Neural progenitor cell (in vitro differentiated cells): ENCODE data around the gene CYBC1. TPM values are rescaled to one million over a fixed set of nuclear protein-coding genes. Genes with fewer than 3 reads are reported as not detected.

Source experiments
- DNase-seq: peaks from one replicate; pipeline ENCODE4 v3.0.0-alpha.2; 2016; ENCODE audit warnings: low spot score
- H2AFZ ChIP-seq: fragments of 200-600 bp; sonication (generic); replicated peaks from 2 replicates; pipeline ENCODE4 v1.6.1; 2016; ENCODE audit warnings: antibody characterized with exemption
- H3F3A ChIP-seq: fragments of 200-600 bp; sonication (generic); 2 replicates; pipeline ENCODE4 v1.6.1; 2016; ENCODE audit warnings: antibody characterized with exemption, low read depth
- H3K27ac ChIP-seq: fragments of 200-600 bp; sonication (generic); 2 replicates; pipeline ENCODE4 v1.5.1; 2016; ENCODE audit warnings: mild to moderate bottlenecking
- H3K27me3 ChIP-seq: fragments of 200-600 bp; sonication (generic); 2 replicates; pipeline ENCODE4 v1.6.1; 2016; ENCODE audit warnings: mild to moderate bottlenecking, moderate library complexity
- H3K36me3 ChIP-seq: fragments of 200-600 bp; sonication (generic); 2 replicates; pipeline ENCODE4 v1.5.1; 2016
- H3K4me1 ChIP-seq: fragments of 200-600 bp; sonication (generic); 2 replicates; pipeline ENCODE4 v1.6.1; 2016; ENCODE audit warnings: mixed run types
- H3K4me2 ChIP-seq: fragments of 200-600 bp; sonication (generic); 2 replicates; pipeline ENCODE4 v1.6.1; 2016
- H3K4me3 ChIP-seq: fragments of 200-600 bp; sonication (generic); 2 replicates; pipeline ENCODE4 v1.5.1; 2016
- H3K79me2 ChIP-seq: fragments of 200-600 bp; sonication (generic); 2 replicates; pipeline ENCODE4 v1.6.1; 2016; ENCODE audit warnings: low read depth
- H3K9ac ChIP-seq: fragments of 200-600 bp; sonication (generic); 2 replicates; pipeline ENCODE4 v1.6.1; 2016
- H3K9me3 ChIP-seq: fragments of 200-600 bp; sonication (generic); 2 replicates; pipeline ENCODE4 v1.5.1; 2016; ENCODE audit warnings: low read depth
- H4K20me1 ChIP-seq: fragments of 200-600 bp; sonication (generic); 2 replicates; pipeline ENCODE4 v1.6.1; 2016; ENCODE audit warnings: low read depth
- H3K27ac Mint-ChIP-seq: 3 replicates; pipeline ENCODE4 v1.8.0; 2021; ENCODE audit warnings: mixed read lengths
- H3K27me3 Mint-ChIP-seq: 2 replicates; pipeline ENCODE4 v1.8.0; 2022; ENCODE audit warnings: low read depth, mild to moderate bottlenecking, inconsistent platforms, moderate library complexity, mixed read lengths; ENCODE audit not compliant: insufficient read depth
- H3K36me3 Mint-ChIP-seq: 3 replicates; pipeline ENCODE4 v1.8.0; 2021; ENCODE audit warnings: mixed read lengths
- H3K4me1 Mint-ChIP-seq: 3 replicates; pipeline ENCODE4 v1.8.0; 2021; ENCODE audit warnings: mixed read lengths
- H3K4me3 Mint-ChIP-seq: 3 replicates; pipeline ENCODE4 v1.8.0; 2021; ENCODE audit warnings: mild to moderate bottlenecking, moderate library complexity, mixed read lengths
- H3K9me3 Mint-ChIP-seq: 3 replicates; pipeline ENCODE4 v1.8.0; 2020; ENCODE audit warnings: mixed read lengths
- CTCF ChIP-seq: fragments of 200-600 bp; sonication (generic); IDR thresholded peaks from 2 replicates; pipeline ENCODE4 v1.5.1; 2017; ENCODE audit warnings: antibody characterized with exemption, mild to moderate bottlenecking
- EZH2 ChIP-seq: fragments of 200-600 bp; sonication (generic); IDR thresholded peaks from 2 replicates; pipeline ENCODE4 v1.6.1; 2017; ENCODE audit warnings: antibody characterized with exemption, mild to moderate bottlenecking, moderate library complexity
- EZH2phosphoT487 ChIP-seq: fragments of 200-600 bp; sonication (generic); IDR thresholded peaks from 2 replicates; pipeline ENCODE4 v1.6.1; 2017; ENCODE audit warnings: antibody characterized with exemption
- small RNA-seq: library from RNA; depleted of rRNA; stranded (forward); fragments of <200 nt; gene quantifications from one replicate; pipeline ENCODE3, GENCODE V24; 2015
- total RNA-seq: library from RNA; depleted of rRNA; stranded (reverse); fragments of >200 nt; gene quantifications from 2 replicates; pipeline ENCODE4 v1.2.3, GENCODE V29; 2015; ENCODE audit warnings: low replicate concordance

CYBC1 gene
- total RNA-seq, 1 donor from 2014 or later: 75.1 TPM

GRCh38 chr17:82394278-82394677, 56.3 kb downstream of the CYBC1 start:
- H3K9ac ChIP-seq: no peak overlapping the region

DNA sequence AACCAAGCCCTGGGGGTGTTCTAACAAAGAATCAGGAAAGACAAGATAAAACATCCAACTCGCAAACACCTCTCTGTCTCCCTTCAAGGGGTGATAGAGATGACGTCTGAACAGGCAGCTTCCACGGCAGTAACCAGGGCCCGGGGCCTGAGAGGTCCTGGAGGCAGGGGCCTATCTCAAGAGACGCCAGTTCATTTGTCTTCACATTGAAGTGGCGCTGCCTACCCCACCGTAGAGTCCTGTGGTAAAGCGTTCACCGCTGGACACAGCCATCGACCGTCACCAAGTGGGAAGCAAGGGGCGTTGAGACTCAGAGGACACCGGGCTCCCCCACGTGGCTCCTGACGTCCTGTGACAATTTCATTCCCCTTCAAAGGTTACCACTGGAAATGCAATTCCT, 57.6 kb downstream of the CYBC1 start:
- no peak overlapping the region for H3K4me3 Mint-ChIP-seq
- H3K27me3 Mint-ChIP-seq: peaks cover 10% of the 10 kb centered on the region
- no peak overlapping the region for H3K4me3 ChIP-seq
- H3K9me3 ChIP-seq: no peaks in the 10 kb centered on the region
- H3K36me3 ChIP-seq: no peaks in the 10 kb centered on the region
- no peak for TF ChIP-seq CTCF
- TF ChIP-seq EZH2: no peak
- no peak for TF ChIP-seq EZH2phosphoT487
- no peaks in the 10 kb centered on the region for H3K4me1 ChIP-seq
- no peaks in the 10 kb centered on the region for H3K79me2 ChIP-seq
- no peak overlapping the region for H3K27ac ChIP-seq
- no peaks in the 10 kb centered on the region for H3K27me3 ChIP-seq
- peaks cover 10% of the 10 kb centered on the region for H3K36me3 Mint-ChIP-seq
- DNase-seq: no peak
- H2AFZ ChIP-seq: no peak overlapping the region
- H3F3A ChIP-seq: no peaks in the 10 kb centered on the region
- H3K9ac ChIP-seq: no peak overlapping the region
- no peak overlapping the region for H3K27ac Mint-ChIP-seq
- H3K4me1 Mint-ChIP-seq: no peaks in the 10 kb centered on the region
- no peak overlapping the region for H3K4me2 ChIP-seq
- H3K9me3 Mint-ChIP-seq: no peaks in the 10 kb centered on the region
- H4K20me1 ChIP-seq: no peaks in the 10 kb centered on the region

More at GRCh38 chr17:82394278-82394677, 56.3 kb downstream of the CYBC1 start:
- H3K4me3 ChIP-seq: no peak overlapping the region
- Mint-ChIP-seq H3K27ac (no peak overlapping the region), H3K4me1 (peaks cover under 1% of the 10 kb centered on the region), H3K4me3 (no peak overlapping the region), H3K27me3 (peaks cover 7% of the 10 kb centered on the region), H3K9me3 (no peaks in the 10 kb centered on the region), H3K36me3 (peaks cover 10% of the 10 kb centered on the region)
- no peaks in the 10 kb centered on the region for H3K79me2 ChIP-seq
- no peak overlapping the region for H3K4me2 ChIP-seq
- no peaks in the 10 kb centered on the region for H3K9me3 ChIP-seq
- H3K4me1 ChIP-seq: no peaks in the 10 kb centered on the region
- H3F3A ChIP-seq: no peaks in the 10 kb centered on the region
- H3K27ac ChIP-seq: no peak overlapping the region
- H3K27me3 ChIP-seq: no peaks in the 10 kb centered on the region
- no peak for TF ChIP-seq CTCF
- no peak for DNase-seq
- no peaks in the 10 kb centered on the region for H3K36me3 ChIP-seq
- H4K20me1 ChIP-seq: no peaks in the 10 kb centered on the region
- no peak overlapping the region for H2AFZ ChIP-seq

Small RNA genes within 50 kb of the gene (small RNA-seq; reads per million reads assigned to genes)
- not detected for gene RF00019

Other genes starting within 250 kb of the CYBC1 start
- gene CCDC57, start 237.9 kb downstream of the CYBC1 start, total RNA-seq: 15.0 and 29.8 TPM in 2 replicates
- 21.0 and 82.9 TPM in 2 replicates for gene SLC16A3, start 221.7 kb downstream of the CYBC1 start, total RNA-seq
- gene CSNK1D, start 177.1 kb downstream of the CYBC1 start, total RNA-seq: 41.5 and 60.7 TPM in 2 replicates
- gene CD7, start 133.1 kb downstream of the CYBC1 start, total RNA-seq: 0.62 TPM in 1 of 2 replicates, not detected in the other
- 0.12 TPM in 1 of 2 replicates, not detected in the other for gene SECTM1, start 117.0 kb downstream of the CYBC1 start, total RNA-seq
- gene TEX19, start 91.5 kb downstream of the CYBC1 start, total RNA-seq: 0.19 TPM in 1 of 2 replicates, not detected in the other
- gene UTS2R, start 79.0 kb downstream of the CYBC1 start, total RNA-seq: 0.46 TPM in 1 of 2 replicates, not detected in the other
- 22.3 and 41.8 TPM in 2 replicates for gene HEXD, start 32.4 kb downstream of the CYBC1 start, total RNA-seq
- gene OGFOD3, start 32.2 kb downstream of the CYBC1 start, total RNA-seq: 26.8 and 34.2 TPM in 2 replicates
- 154 and 166 TPM in 2 replicates for gene NARF, start 8.0 kb upstream of the CYBC1 start, total RNA-seq
- gene FOXK2, start 69.0 kb upstream of the CYBC1 start, total RNA-seq: 28.1 and 45.9 TPM in 2 replicates
- 110 and 145 TPM in 2 replicates for gene WDR45B, start 197.7 kb upstream of the CYBC1 start, total RNA-seq
- 5.6 and 10.3 TPM in 2 replicates for gene RAB40B, start 247.9 kb upstream of the CYBC1 start, total RNA-seq